HEK293 (cell line): ENCODE data around the gene FZD10.

Experiments
- OVOL3 ChIP-seq: fragments of 450-650 bp; formaldehyde crosslinking; IDR thresholded peaks from 2 replicates; pipeline ENCODE4 v1.5.1; 2016; ENCODE audit warnings: missing biosample characterization, missing genetic modification characterization
- ZNF10 ChIP-seq: fragments of 450-650 bp; formaldehyde crosslinking; IDR thresholded peaks from 2 replicates; pipeline ENCODE4 v1.5.1; 2017; ENCODE audit warnings: missing biosample characterization, missing genetic modification characterization
- ZNF211 ChIP-seq: fragments of 450-650 bp; formaldehyde crosslinking; IDR thresholded peaks from 2 replicates; pipeline ENCODE4 v1.5.1; 2016; ENCODE audit warnings: low read depth, missing biosample characterization, missing genetic modification characterization
- ZNF221 ChIP-seq: fragments of 450-650 bp; formaldehyde crosslinking; IDR thresholded peaks from 2 replicates; pipeline ENCODE4 v1.5.1; 2017; ENCODE audit warnings: missing biosample characterization, missing genetic modification characterization, borderline replicate concordance
- ZNF239 ChIP-seq: fragments of 450-650 bp; formaldehyde crosslinking; IDR thresholded peaks from 2 replicates; pipeline ENCODE4 v1.5.1; 2016; ENCODE audit warnings: missing biosample characterization, missing genetic modification characterization
- ZNF521 ChIP-seq: fragments of 450-650 bp; formaldehyde crosslinking; IDR thresholded peaks from 2 replicates; pipeline ENCODE4 v1.5.1; 2017; ENCODE audit warnings: missing biosample characterization, mild to moderate bottlenecking, missing genetic modification characterization
- ZNF747 ChIP-seq: fragments of 450-650 bp; formaldehyde crosslinking; IDR thresholded peaks from 2 replicates; pipeline ENCODE4 v1.5.1; 2016; ENCODE audit warnings: missing biosample characterization, missing genetic modification characterization
- TF ChIP-seq, protein P1 (sequence below): fragments of 450-650 bp; formaldehyde crosslinking; IDR thresholded peaks from 2 replicates; pipeline ENCODE4 v1.5.1; 2016; ENCODE audit warnings: missing biosample characterization, missing genetic modification characterization
- TF ChIP-seq, protein P2 (sequence below): fragments of 450-650 bp; formaldehyde crosslinking; IDR thresholded peaks from 2 replicates; pipeline ENCODE4 v1.5.1; 2016; ENCODE audit warnings: missing biosample characterization, missing genetic modification characterization
- TF ChIP-seq, protein P3 (sequence below): fragments of 450-650 bp; formaldehyde crosslinking; IDR thresholded peaks from 2 replicates; pipeline ENCODE4 v1.5.1; 2016; ENCODE audit warnings: missing biosample characterization, missing genetic modification characterization

GRCh38 chr12:130214686-130215395 is 52.6 kb downstream of the FZD10 start:
- TF ChIP-seq ZNF221 = no peak
- TF ChIP-seq, protein P1, sequence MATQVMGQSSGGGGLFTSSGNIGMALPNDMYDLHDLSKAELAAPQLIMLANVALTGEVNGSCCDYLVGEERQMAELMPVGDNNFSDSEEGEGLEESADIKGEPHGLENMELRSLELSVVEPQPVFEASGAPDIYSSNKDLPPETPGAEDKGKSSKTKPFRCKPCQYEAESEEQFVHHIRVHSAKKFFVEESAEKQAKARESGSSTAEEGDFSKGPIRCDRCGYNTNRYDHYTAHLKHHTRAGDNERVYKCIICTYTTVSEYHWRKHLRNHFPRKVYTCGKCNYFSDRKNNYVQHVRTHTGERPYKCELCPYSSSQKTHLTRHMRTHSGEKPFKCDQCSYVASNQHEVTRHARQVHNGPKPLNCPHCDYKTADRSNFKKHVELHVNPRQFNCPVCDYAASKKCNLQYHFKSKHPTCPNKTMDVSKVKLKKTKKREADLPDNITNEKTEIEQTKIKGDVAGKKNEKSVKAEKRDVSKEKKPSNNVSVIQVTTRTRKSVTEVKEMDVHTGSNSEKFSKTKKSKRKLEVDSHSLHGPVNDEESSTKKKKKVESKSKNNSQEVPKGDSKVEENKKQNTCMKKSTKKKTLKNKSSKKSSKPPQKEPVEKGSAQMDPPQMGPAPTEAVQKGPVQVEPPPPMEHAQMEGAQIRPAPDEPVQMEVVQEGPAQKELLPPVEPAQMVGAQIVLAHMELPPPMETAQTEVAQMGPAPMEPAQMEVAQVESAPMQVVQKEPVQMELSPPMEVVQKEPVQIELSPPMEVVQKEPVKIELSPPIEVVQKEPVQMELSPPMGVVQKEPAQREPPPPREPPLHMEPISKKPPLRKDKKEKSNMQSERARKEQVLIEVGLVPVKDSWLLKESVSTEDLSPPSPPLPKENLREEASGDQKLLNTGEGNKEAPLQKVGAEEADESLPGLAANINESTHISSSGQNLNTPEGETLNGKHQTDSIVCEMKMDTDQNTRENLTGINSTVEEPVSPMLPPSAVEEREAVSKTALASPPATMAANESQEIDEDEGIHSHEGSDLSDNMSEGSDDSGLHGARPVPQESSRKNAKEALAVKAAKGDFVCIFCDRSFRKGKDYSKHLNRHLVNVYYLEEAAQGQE (tag by site-specific recombination) = no peak
- no peak for TF ChIP-seq ZNF747 (tag by site-specific recombination)
- TF ChIP-seq, protein P2, sequence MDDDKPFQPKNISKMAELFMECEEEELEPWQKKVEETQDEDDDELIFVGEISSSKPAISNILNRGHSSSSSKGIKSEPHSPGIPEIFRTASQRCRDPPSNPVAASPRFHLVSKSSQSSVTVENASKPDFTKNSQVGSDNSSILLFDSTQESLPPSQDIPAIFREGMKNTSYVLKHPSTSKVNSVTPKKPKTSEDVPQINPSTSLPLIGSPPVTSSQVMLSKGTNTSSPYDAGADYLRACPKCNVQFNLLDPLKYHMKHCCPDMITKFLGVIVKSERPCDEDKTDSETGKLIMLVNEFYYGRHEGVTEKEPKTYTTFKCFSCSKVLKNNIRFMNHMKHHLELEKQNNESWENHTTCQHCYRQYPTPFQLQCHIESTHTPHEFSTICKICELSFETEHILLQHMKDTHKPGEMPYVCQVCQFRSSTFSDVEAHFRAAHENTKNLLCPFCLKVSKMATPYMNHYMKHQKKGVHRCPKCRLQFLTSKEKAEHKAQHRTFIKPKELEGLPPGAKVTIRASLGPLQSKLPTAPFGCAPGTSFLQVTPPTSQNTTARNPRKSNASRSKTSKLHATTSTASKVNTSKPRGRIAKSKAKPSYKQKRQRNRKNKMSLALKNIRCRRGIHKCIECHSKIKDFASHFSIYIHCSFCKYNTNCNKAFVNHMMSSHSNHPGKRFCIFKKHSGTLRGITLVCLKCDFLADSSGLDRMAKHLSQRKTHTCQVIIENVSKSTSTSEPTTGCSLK (tag by site-specific recombination) = no peak
- no peak for TF ChIP-seq ZNF211 (tag by site-specific recombination)
- no peak for TF ChIP-seq ZNF239
- TF ChIP-seq, protein P3, sequence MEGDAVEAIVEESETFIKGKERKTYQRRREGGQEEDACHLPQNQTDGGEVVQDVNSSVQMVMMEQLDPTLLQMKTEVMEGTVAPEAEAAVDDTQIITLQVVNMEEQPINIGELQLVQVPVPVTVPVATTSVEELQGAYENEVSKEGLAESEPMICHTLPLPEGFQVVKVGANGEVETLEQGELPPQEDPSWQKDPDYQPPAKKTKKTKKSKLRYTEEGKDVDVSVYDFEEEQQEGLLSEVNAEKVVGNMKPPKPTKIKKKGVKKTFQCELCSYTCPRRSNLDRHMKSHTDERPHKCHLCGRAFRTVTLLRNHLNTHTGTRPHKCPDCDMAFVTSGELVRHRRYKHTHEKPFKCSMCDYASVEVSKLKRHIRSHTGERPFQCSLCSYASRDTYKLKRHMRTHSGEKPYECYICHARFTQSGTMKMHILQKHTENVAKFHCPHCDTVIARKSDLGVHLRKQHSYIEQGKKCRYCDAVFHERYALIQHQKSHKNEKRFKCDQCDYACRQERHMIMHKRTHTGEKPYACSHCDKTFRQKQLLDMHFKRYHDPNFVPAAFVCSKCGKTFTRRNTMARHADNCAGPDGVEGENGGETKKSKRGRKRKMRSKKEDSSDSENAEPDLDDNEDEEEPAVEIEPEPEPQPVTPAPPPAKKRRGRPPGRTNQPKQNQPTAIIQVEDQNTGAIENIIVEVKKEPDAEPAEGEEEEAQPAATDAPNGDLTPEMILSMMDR (tag by site-specific recombination) = no peak
- TF ChIP-seq OVOL3 (tag by site-specific recombination) = no peak
- TF ChIP-seq ZNF10 (tag by site-specific recombination) = no peak
- TF ChIP-seq ZNF521 = no peak
